GM18858 (cell line): ENCODE results near the gene RPUSD3.
A peak's percentile ranks its signal among the peaks of the same experiment; 100 is the strongest.

Experiments used
- ATAC-seq: cut with Tn5 transposase; IDR thresholded peaks from one replicate; pipeline ENCODE4 v1.9.1; 2021; ENCODE audit not compliant: unreplicated experiment

RPUSD3 gene

DNA sequence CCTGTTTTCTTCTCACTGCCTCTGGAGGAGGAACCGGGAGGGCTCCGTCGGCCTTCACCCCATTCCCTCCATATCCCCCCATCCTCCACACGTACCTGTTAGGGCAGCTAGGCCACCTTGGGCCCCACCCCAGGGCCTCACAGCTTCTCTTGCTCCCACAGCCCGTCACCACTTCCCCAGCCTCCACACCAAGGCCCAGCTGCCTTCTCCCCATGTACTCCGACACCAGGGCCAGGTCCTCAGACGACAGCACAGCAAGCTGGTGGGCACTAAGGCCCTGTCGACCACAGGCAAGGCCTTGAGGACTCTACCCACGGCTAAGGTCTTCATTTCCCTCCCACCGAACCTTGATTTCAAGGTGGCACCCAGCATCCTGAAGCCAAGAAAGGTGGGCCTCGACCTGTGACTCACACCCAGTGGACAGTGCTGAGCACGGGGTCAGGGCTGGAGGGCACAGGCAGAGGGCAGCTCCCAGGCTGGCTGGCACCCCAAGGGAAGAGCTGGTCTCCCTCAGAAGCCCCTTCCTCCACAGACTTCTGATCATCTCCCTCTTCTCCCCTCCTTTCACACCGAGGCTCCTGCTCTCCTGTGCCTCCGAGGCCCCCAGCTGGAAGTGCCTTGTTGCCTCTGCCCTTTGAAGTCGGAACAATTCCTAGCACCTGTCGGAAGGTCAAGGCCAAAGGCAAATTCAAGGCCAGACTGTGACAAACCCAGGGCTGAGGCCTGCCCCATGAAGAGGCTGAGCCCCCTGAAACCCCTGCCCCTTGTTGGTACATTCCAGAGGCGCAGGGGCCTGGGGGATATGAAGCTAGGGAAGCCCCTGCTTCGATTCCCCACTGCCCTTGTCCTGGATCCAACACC, 9.1 kb downstream of the RPUSD3 start:
- no peak for ATAC-seq

DNA sequence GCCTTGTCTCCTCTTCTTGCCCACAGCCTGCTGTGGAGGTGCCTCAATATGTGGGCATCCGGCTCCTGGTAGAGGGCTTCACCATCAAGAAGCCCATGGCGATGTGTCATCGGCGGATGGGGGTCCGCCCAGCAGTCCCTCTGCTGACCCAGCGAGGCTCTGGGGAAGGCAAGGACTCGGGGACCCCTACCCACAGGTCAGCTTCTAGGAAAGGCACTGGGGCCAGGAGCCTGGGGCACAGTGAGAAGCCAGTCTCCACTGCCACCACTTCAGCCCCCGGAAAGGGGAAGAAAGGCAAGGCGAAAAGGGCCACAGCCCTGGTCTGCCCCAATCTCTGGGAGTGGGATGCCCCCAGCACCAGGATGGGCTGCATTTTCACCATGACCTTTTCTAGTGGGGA, 10.7 kb downstream of the RPUSD3 start:
- ATAC-seq, result no peak

DNA sequence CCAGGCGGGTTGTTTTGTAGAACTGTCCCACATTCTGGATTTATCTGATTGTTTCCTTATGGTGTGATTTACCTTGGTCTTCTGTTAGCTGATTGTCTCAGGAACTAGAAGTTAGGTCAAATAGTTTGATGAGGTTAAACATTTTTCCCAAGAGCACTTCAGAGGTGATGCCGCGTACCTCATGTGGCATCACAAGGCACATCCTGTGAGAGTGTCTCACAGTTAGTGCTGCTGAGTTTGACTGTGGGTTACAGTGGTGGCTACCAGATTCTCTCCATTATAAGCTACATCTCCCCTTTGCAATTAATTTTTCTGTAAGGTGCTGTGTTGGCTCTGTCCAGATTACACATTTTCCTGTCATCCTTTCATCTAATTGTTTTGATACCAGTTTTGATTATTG, 12.6 kb downstream of the RPUSD3 start:
- ATAC-seq, result no peak

DNA sequence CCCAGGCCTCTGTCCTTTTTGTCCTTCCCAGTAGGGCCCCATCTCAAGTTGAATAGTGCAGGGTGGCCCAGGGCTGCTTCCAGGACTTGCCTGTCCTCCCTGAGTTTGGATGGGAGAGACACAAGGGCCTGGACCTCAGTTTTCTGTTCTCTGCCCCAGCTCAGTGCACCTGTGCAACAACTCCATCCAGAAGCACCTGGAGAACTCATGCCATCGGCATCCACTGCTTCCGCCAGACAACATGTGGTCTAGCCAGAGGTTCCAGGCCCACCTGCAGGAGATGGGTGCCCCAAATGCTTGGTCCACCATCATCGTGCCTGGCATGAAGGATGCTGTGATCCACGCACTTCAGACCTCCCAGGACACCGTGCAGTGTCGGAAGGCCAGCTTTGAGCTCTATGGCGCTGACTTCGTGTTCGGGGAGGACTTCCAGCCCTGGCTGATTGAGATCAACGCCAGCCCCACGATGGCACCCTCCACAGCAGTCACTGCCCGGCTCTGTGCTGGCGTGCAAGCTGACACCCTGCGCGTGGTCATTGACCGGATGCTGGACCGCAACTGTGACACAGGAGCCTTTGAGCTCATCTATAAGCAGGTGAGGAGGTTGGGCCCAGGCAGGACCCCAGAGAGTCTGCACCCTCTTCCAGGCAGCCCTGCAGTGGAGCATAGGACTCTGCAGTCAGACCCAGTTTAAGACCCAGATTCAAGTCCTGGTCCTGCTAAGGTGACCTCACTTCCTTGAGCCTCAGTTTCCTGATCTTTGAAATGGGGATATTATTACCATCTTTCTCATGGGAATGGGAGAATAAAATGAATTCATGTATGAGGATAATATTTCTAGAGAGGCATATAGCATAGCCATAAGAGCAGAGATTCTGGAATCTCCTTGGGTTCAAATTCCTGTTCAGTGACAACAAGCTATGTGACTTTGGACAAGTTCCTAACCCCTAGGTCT, 14.7 kb downstream of the RPUSD3 start:
- no peak for ATAC-seq

DNA sequence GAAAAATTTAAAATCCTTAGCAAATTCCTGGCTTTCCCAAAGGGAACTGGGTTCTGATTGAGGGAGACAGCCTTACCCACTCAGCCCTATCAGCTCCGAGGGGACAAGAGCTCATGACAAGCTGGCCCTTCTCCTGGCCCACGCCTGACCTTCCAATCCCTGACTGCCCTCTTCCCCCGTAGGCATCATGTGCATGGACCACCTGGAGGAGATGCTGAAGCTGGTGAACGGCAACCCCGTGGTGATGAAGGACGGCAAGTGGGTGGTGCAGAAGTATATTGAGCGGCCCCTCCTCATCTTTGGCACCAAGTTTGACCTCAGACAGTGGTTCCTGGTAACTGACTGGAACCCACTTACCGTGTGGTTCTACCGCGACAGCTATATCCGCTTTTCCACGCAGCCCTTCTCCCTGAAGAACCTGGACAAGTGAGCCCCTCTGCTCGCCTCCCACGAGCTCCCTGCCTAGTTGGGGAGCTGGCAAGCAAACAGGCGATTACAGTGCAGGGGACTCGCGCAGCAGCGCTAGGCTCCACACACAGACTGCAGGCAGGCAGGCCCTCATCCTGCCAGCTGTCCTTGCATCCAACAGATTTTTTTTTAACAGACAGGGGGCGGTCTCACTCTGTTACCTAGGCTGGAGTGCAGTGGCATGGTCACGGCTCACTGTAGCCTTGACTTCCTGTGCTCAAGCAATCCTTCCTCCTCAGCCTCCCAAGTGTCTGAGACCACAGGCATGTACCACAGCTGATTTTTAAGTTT, 16.8 kb downstream of the RPUSD3 start:
- ATAC-seq, result no peak

DNA sequence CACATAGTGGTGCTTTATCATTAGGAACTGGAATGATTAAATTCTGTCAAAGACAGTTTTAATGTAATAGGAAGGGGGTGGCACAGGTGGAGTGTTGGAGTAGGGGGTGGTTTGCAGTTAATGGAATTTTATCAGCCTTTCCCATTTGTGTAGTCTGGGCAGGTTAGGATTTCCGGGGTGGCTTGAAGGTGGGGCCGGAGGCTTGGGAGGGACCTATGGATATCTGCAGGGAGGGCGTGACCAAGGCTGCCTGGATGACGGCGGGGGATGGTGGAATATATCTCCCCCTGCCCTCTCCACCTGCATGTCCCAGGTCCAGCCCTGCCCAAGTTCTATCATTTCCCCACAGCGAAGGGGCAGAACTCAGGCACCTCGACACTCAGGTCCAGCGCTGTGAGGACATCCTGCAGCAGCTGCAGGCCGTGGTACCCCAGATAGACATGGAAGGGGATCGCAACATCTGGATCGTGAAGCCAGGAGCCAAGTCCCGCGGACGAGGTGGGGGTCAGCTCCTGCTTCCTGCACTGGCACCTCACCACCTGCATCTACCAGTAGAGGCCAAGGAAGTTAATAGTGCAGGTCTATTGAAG, 18.3 kb downstream of the RPUSD3 start:
- ATAC-seq, result no peak

DNA sequence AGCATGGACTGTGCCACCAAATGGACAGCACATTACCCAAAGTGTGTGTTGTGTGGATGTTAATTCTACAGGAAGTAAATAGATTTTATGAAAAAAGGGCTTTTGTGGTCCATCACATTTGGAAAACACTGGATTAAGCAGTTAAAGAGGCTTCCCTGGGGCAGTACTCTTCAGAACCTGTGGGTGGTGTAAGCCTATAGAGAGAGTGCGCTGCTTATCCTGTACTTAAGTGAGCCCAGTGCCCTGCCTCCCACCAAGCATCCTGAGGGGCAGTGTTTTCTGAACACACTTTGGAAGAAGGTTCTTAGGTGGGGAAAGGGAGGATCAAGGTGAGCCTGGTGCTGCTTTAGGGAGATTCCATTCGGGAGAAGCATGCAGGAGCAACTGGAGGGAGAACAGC, 22.9 kb downstream of the RPUSD3 start:
- no peak for ATAC-seq

DNA sequence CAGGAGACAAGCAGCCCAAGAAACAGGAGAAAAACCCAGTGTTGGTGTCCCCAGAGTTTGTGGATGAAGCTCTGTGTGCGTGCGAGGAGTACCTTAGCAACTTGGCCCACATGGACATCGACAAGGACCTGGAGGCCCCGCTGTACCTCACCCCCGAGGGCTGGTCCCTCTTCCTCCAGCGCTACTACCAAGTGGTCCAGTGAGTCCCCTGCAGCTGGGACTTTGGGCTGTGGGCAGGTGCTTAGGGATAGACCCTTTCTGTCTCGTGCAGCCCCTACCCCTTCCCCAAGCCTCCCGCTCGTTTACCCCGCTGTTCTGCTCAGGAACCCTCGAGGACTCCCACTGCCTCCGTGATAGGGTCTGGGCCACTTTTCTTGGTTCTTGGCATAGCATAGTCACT, 23.3 kb downstream of the RPUSD3 start:
- ATAC-seq, result no peak

DNA sequence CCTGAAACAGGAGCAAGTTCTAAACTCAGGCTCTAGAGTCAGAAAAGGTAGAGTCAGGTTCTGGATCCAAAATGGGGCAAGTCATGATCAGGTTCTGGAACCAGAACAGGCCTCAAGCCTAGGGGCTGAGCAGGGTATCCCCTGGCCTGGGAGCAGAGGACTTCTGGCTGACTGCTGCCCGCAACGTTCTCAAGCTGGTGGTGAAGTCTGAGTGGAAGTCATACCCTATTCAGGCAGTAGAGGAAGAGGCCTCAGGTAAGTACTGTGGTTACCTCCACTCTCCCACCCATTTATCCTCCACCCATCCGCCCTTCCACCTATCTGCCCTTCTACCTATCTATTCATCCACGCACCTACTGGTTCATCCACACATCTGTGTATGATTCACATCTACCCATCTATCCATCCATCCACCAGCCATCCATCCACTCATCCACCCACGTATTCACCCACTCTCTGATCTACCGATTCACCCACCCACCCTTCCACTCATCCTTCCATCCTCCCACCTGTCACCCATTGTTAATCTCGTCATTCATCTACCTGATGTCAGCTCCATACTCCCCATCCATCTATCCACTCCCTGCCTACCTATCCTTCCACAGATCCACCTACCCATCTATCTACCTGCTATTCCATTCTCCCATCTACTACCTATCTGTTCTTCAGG, 25.0 kb downstream of the RPUSD3 start:
- no peak for ATAC-seq

DNA sequence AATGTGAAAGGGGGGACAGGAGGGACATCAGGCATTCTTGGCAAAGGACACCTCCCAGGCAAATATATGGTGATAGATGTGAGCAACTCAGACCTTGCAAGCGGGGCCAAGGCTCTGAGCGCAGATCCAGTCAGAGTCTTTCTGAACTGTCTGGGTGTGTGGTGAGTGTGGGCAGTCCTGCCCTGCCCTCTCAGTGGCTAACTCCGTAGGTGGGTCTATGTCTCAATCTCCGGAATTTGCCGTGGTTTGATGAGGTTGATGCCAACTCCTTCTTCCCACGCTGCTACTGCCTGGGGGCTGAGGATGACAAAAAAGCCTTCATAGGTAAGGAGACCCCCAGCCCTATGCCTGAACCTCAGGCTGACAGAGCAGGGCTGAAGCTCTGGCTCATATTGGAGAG, 26.4 kb downstream of the RPUSD3 start:
- ATAC-seq, result no peak

DNA sequence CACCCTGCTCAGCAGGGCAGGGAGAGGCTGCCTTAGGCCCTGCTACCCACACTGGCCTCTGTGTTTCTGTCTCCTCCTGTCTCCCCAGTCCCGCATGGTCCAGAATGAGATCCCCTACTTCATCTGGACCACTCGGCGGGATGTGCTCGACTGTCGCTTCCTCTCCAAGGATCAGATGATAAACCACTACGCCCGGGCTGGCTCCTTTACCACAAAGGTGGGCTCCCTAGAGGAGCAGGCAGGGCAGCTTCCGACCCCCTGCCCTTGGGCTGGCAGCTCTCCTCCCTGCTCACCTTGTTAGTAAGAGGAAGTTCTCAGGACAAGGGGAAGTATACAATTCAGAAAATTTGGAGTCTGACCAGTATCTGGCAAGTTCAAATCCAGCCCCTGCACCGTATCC, 27.8 kb downstream of the RPUSD3 start:
- no peak for ATAC-seq

DNA sequence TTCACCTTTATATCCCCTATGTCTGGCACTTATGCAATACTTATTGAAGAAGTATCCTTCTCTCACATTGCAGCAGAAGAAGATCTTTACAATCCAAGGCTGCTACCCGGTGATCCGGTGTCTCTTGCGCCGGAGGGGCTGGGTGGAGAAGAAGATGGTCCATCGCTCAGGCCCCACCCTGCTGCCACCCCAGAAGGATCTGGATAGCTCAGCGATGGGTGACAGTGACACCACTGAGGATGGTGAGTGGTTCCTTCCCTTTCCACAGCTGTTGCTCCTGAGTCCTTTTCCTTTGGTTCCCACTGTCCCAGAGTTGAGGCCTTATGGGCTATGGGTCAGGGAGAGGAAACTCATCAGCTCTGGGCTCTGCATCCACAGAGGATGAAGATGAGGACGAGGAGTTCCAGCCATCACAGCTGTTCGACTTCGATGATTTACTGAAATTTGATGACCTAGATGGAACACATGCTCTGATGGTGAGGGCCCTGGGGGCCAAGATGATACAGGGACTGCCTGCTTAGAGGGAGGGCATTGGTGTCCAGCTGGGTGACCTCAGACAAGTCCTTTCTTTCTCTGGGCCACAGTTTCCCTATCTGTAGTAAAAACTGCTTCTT, 30.8 kb downstream of the RPUSD3 start:
- no peak for ATAC-seq

DNA sequence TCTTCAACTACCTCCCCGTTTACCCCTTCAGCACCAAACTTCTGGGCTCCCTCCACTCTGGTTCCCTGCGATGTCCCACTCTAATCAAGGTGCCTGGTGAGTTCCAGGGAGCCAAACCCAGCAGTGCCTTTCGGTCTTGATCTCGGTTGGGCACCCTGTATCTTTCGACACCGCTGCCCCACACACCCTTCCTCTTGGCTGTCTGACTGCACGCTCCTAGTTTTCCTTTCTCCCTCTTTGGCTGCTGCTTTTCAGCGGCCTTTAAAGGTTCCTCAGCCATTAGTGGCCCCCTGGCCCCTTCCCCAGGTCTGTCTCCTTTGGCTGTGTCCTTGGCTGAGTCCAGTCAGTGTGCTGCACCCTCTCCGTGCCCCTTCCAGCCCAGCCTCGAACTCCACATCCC, 33.0 kb downstream of the RPUSD3 start:
- no peak for ATAC-seq

DNA sequence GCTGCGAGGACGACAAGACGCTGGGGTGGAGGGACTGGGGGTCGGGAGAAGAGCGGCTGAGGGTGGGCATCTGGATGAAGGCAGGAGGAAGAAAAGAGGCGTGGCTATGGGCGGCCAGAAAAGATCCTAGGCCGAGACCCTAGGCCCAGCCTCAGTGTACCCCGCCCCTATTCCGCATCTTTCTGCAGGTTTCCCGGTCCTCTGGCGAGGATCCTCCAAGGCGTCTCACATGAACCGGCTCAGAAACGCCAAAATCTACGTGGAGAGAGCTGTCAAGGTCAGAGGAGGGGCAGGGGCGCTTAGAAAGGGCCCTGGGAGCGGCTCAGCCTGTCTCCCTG, 33.4 kb downstream of the RPUSD3 start:
- no peak for ATAC-seq

DNA sequence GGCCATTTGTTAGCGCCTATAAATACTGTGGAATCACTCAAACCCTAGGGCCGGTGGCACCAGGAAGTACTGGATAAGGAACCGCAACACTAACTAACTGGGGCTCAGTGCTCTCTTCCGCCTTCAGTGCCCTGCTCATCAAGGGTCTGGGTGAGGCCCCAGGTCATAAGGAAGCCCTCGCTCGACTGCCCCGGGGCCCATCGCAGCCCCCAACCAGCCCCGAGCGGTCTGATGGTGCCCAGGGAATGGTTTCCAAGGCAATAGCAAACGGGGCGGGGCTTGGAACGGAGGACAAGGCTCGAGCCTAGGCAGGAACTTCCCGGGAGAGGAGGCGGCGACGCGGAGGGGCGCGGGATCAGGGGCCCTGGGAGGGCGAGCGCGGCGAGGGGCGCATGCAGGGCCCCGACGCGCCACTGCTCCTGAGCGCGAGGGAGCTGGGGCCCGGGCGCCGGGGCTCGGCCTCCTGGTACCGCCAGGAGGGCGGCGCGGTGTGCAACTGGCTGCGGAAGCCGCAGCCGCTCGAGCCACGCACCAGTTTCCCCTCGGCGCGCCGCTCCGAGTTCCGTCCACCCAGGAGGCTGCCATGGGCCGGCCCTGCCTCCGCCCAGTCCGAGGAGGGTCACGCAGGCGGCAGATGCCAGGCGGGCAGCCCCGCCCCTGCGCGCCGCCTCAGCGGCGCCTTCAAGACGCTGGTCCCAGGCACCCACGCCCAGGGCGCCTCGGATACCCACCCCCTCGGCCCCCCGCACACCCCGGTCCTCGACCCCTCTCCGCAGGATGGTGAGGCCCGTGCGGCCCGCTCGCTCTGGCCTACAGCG, 34.0 kb downstream of the RPUSD3 start, which contains the start of gene TTLL3:
TTLL3 (plus strand) TSS at position 648 of the 818 bp plus-strand sequence. CDS start 400 bp downstream, outside the sequence.
- ATAC-seq, result no peak

DNA sequence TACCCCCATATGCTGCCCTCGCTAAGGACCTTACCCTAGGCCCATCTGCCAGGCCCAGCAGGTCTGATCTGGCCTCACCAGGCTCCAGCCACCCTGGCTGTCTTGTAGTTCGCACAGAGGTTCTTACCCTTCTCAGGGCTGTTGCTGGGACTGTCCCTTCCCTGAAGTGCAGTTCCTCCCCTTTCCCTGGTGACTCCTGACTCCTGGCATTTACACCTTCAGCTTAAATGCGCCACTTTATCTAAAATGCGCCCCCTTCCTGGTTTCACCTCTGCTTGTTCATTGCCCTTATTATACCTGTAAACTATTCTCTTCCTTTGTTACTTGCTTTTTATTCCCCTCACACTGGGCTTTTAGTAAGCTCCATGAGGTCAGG, 34.6 kb downstream of the RPUSD3 start:
- ATAC-seq, result no peak

DNA sequence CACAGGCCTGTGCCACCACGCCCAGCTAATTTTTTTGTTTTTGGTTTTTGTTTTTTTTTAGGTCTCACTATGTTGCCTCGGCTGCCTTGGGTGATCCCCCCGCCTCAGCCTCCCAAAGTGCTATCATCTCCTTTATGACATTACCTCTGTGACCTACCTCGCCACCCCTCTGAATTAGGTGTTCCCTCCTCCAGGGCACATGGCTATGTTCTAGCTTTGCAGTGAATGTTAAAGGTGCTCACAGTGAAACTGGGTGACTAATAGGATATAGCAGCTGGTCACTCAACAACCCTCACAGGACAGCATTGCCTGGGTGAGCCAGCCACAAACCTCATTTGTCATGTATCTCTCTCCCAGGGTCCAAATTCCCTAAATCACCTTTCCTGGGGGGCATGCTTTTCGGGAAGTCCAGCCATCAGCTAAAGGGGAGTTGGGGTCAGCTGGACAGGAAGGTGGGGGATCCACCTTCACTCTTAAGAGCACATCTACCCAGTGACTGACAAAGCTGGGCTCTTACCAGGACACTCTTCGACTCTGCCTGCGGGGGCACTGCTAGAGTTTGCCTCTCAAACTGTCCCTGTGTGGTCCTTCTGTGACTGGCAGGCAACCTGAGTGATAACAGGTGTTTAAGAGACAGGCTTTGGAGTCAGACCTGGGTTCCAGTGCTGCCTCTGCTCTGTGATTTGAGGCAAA, 35.3 kb downstream of the RPUSD3 start:
- ATAC-seq, result peak; percentile 49

DNA sequence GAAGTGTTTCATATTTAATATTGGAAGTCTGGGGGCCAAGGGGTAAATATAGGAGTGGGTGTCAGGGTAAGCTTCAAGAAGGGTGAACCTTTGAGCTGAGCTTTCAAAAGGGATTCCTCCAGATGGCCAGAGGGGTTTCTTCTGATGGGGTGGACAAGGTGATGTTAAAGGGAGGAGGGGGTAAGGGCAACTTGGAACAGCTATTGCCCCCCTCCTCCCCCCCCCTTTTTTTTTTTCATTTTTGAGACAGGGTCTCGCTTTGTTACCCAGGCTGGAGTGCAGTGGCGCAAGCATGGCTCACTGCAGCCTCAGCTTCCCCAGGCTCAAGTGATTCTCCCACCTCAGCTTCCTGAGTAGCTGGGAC, 35.8 kb downstream of the RPUSD3 start:
- ATAC-seq, result no peak
